Neutrophil (primary cell): ENCODE measurements around the gene PRRX2.

Experiments used
- H3K27ac ChIP-seq: fragments of 200-600 bp; sonication (generic); 2 replicates; pipeline ENCODE4 v1.5.1; 2016; ENCODE audit warnings: mild to moderate bottlenecking, moderate library complexity
- H3K27me3 ChIP-seq: fragments of 200-600 bp; sonication (generic); 2 replicates; pipeline ENCODE4 v1.6.0; 2016; ENCODE audit warnings: mild to moderate bottlenecking
- H3K36me3 ChIP-seq: fragments of 200-600 bp; sonication (generic); 2 replicates; pipeline ENCODE4 v1.5.1; 2017
- H3K4me1 ChIP-seq, 2 experiments: fragments of 200-600 bp in 1 of 2; sonication (generic) in 1 of 2; 1 replicate in 1 of 2; 2 replicates in 1 of 2; pipeline versions ENCODE4 v1.5.1 to v1.6.1; 2013 to 2016; ENCODE audit warnings: low read depth in 1 of 2, low read length in 1 of 2, mild to moderate bottlenecking in 1 of 2, moderate library complexity in 1 of 2; ENCODE audit not compliant: control insufficient read depth in 1 of 2, insufficient read depth in 1 of 2
- H3K4me3 ChIP-seq, 2 experiments: fragments of 200-600 bp in 1 of 2; sonication (generic) in 1 of 2; 1 replicate in 1 of 2; 2 replicates in 1 of 2; pipeline ENCODE4 v1.5.1; 2013 to 2016; ENCODE audit warnings: low read depth in 1 of 2, low read length in 1 of 2, mild to moderate bottlenecking in 1 of 2, moderate library complexity in 1 of 2
- H3K9me3 ChIP-seq: fragments of 200-600 bp; sonication (generic); 2 replicates; pipeline ENCODE4 v1.5.1; 2016
- CTCF ChIP-seq: fragments of 200-600 bp; sonication (generic); IDR thresholded peaks from 2 replicates; pipeline ENCODE4 v1.5.1; 2016; ENCODE audit warnings: antibody characterized with exemption

PRRX2 gene

DNA sequence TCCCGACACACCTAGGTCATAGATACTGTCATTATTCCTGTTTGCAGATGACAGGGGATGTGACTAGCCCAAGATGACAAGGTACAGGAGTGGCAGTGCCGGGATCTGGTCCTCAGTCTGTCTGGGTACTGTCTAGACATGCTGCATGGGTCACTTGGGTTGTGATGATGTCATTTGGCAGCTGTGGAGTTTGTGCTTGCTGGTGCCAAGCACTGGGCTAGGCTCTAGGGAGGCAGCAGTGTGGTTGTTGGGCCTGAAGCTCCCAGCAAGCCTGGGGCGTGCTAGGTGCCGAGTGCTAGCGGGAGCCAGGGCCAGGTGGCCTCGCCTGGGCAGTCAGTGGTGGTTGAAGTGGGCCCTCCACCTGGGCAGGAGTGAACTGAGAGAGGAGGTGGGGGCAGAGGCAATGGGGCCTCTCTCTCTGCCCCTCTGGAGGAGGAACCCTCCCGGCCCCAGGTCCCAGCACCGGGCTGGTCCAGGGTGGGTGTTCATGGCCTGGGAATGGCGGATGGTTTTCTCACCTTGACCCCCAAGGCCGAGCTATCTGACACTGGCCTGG lies 14.7 kb upstream of the PRRX2 start:
- peaks cover 30% of the 10 kb centered on the region for H3K27me3 ChIP-seq
- no peak overlapping the region for H3K4me3 ChIP-seq
- H3K27ac ChIP-seq: no peak overlapping the region
- H3K9me3 ChIP-seq: no peaks in the 10 kb centered on the region
- H3K4me1 ChIP-seq: no peaks in the 10 kb centered on the region
- TF ChIP-seq CTCF: no peak
- H3K36me3 ChIP-seq: no peaks in the 10 kb centered on the region

- Histone ChIP-seq H3K27me3 (peaks cover 41% of the 10 kb centered on the region), H3K27ac (no peak overlapping the region), H3K36me3 (no peaks in the 10 kb centered on the region), H3K4me3 (no peak overlapping the region), H3K4me1 (no peaks in the 10 kb centered on the region), H3K9me3 (no peaks in the 10 kb centered on the region)
- TF ChIP-seq CTCF: no peak
Observed at GRCh38 chr9:129653823-129654553, 11.5 kb upstream of the PRRX2 start.

GRCh38 chr9:129654554-129655040 lies 10.8 kb upstream of the PRRX2 start:
- Histone ChIP-seq H3K4me3 (no peak overlapping the region), H3K36me3 (no peaks in the 10 kb centered on the region), H3K4me1 (no peaks in the 10 kb centered on the region), H3K27ac (no peak overlapping the region), H3K27me3 (peaks cover 46% of the 10 kb centered on the region), H3K9me3 (no peaks in the 10 kb centered on the region)
- no peak for TF ChIP-seq CTCF

- Histone ChIP-seq H3K27ac (no peak overlapping the region), H3K36me3 (no peaks in the 10 kb centered on the region), H3K4me1 (no peaks in the 10 kb centered on the region), H3K4me3 (no peak overlapping the region), H3K9me3 (no peaks in the 10 kb centered on the region), H3K27me3 (peaks cover 48% of the 10 kb centered on the region)
- TF ChIP-seq CTCF: no peak
Observed at GRCh38 chr9:129655154-129655553, 10.3 kb upstream of the PRRX2 start.

- Histone ChIP-seq H3K27me3 (peaks cover 52% of the 10 kb centered on the region), H3K4me3 (no peak overlapping the region), H3K9me3 (no peaks in the 10 kb centered on the region), H3K4me1 (no peaks in the 10 kb centered on the region), H3K36me3 (no peaks in the 10 kb centered on the region), H3K27ac (no peak overlapping the region)
- no peak for TF ChIP-seq CTCF
Observed at GRCh38 chr9:129655696-129656095, 9.8 kb upstream of the PRRX2 start.
